ENCODE data around the gene AOPEP. TPM values are rescaled to one million over a fixed set of nuclear protein-coding genes. Genes with fewer than 3 reads are reported as not detected.
A peak's percentile ranks its signal among the peaks of the same experiment; 100 is the strongest.

The AOPEP gene
- total and polyA plus RNA-seq, 7 donors: 28.0 to 490 (median 184) TPM

DNA sequence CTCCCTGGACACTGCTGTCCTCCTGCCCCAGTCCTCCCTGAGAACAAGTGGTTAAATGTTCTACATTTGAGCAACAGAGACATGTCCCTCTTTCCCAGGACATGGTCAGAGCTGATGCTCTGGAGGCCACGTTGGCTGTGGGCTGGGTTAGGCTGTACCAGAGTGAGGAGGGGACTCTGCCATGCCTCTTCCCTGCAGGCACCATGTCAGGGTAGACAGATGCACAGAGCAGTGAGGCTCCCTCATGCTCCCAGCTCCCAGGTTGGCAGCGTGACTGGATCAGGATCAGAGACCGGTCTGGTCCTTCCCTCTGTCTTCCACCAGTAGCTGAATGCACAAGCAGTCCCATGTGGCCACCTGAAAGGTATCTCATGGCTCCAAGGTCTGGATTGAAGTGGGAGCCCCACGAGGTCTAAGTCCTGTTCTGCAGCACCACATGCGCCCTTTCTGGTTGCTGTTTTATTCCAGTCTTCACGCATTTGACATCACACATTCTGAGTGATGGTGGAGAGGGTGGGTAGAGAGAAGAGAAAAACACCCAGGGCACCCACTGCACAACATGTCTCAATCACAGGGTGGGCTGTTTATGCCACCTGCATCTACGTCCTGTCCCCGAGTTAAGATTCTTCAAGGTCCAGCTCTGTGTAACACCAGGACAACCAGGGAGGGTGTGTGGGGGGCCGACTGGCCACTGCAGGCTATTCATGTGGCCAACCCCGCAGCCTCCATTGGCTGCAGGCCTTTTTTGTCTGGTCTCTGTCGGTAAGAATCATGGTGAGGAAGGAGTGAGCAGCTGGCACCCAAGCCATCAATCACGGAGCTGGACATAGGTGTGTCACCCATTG is 386.2 kb downstream of the AOPEP start:
- TF ChIP-seq POLR2AphosphoS5 (IDR thresholded peaks at IDR 0.05): peak in 2 of 4 donors; percentile 9 to 44
- no peak for TF ChIP-seq EP300 (IDR thresholded peaks at IDR 0.05)
- Histone ChIP-seq H3K9me3 (no peaks in the 10 kb centered on the region), H3K4me1 (peaks cover 0 to 23% (median 19%) of the 10 kb centered on the region in 4 donors), H3K27ac (no peak overlapping the region), H3K36me3 (peaks cover 0 to 52% (median 6%) of the 10 kb centered on the region in 4 donors), H3K27me3 (no peaks in the 10 kb centered on the region), H3K4me3 (no peak overlapping the region)
- peak; percentile 56 for DNase-seq
- 95% methylated on average over 12 of the region's 12 CpGs for WGBS, 2 donors
- intact Hi-C loops (cut with DNase I): no loop called here

DNA sequence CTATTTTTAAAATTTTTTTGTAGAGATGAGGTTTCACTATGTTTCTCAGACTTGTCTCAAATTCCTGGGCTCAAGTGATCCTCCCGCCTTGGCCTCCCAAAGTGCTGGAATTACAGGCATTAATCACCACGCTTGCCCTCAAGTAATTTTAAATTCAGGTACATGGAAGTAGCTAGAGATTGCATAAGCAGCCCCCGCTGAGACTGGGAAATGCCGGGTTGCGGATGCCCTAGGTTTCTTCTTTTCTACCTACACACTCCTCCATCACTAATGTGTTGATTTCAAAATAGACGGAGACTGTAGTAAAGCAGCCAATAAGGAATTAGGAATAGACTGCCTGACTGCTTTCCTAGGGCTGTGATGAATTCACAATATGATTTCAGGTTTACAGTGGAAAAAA is 388.6 kb downstream of the AOPEP start:
- H3K36me3 ChIP-seq: peaks cover 0 to 30% (median 3%) of the 10 kb centered on the region in 4 donors
- peaks cover 0 to 20% (median 16%) of the 10 kb centered on the region in 4 donors for H3K4me1 ChIP-seq
- H3K9me3 ChIP-seq: no peaks in the 10 kb centered on the region
- no peak for TF ChIP-seq POLR2A (IDR thresholded peaks at IDR 0.05)
- H3K27ac ChIP-seq: no peak overlapping the region
- no peak overlapping the region for H3K4me3 ChIP-seq
- intact Hi-C loops (cut with DNase I): no loop called here
- 95 to 97% methylated on average over 6 of the region's 6 CpGs for WGBS, 2 donors
- peak; percentile 28 for DNase-seq
- H3K27me3 ChIP-seq: no peaks in the 10 kb centered on the region

DNA sequence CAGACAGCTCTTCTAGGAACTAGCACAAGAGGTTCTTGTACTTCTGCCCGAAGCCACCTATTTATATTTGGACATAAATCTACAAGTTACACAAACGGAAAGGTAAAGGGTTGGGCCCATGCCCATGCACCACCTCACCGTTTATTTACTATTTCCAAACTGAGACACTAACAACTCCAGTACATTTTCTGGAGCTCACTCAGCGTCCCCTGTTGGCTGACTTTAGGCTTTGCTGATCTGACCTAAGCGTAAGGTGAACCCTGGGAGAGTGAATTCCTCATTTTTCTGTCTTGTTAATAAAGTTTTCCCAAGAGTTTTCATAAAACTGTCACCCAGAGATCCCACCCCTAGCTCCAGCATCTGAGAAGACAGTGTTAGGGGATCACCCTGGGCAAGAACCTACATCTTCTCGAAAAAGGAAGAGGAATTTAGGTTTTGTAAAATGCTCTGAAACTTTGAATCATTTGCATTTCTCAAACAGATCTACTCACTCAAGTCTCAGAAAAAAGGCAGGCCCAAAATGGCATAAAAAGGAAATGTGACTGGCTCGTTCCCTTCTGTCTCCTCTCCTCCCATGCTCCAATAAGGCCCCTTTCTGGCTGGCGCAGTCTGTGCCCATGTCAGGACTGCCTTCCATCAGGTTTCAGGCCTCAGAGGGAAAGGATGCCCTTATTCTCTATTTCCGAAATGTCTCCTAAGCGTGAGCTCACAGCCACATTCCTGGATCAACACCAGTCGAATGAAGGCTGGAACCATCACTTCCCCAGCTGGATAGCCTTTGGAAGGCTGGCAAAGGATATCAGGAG is 389.7 kb downstream of the AOPEP start:
- H3K27ac ChIP-seq: peak overlapping the region; percentile 20 to 57 (median 34)
- DNase-seq: peak; percentile 73
- TF ChIP-seq EP300 (IDR thresholded peaks at IDR 0.05) (no peak), POLR2A (IDR thresholded peaks at IDR 0.05) (no peak), POLR2AphosphoS5 (IDR thresholded peaks at IDR 0.05) (peak in 1 of 4 donors; percentile 15)
- TF ChIP-seq, protein P1, sequence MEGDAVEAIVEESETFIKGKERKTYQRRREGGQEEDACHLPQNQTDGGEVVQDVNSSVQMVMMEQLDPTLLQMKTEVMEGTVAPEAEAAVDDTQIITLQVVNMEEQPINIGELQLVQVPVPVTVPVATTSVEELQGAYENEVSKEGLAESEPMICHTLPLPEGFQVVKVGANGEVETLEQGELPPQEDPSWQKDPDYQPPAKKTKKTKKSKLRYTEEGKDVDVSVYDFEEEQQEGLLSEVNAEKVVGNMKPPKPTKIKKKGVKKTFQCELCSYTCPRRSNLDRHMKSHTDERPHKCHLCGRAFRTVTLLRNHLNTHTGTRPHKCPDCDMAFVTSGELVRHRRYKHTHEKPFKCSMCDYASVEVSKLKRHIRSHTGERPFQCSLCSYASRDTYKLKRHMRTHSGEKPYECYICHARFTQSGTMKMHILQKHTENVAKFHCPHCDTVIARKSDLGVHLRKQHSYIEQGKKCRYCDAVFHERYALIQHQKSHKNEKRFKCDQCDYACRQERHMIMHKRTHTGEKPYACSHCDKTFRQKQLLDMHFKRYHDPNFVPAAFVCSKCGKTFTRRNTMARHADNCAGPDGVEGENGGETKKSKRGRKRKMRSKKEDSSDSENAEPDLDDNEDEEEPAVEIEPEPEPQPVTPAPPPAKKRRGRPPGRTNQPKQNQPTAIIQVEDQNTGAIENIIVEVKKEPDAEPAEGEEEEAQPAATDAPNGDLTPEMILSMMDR (IDR thresholded peaks at IDR 0.05): peak in 3 of 4 experiments; percentile 8 to 27 (median 22)
- H3K27me3 ChIP-seq: no peaks in the 10 kb centered on the region
- no peaks in the 10 kb centered on the region for H3K9me3 ChIP-seq
- H3K36me3 ChIP-seq: peaks cover 0 to 21% (median 3%) of the 10 kb centered on the region in 4 donors
- intact Hi-C loops (cut with DNase I): no loop called here
- H3K4me1 ChIP-seq: peaks cover 0 to 30% (median 26%) of the 10 kb centered on the region in 4 donors
- H3K4me3 ChIP-seq: no peak overlapping the region
- 64 to 82% methylated on average over 11 of the region's 11 CpGs for WGBS, 2 donors

DNA sequence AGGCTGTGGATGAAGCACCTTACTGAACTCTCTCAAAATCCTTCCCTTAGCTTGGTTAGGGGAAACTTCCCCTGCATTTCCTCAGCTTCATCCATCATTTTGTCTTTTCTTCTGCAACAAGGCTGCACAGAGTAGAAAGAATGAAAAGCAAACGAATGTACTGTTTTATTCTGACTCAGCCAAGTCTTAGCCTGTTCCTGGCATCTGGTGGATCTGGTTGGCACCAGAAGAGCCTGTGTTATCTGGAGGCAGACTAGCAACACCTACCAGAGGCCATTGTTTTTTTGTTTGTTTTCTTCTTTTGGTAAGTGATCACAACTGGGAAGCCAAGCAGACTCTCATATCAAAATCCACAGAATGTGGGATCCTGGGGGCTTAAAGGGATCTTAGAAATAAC is 390.3 kb downstream of the AOPEP start:
- peaks cover 0 to 35% (median 31%) of the 10 kb centered on the region in 4 donors for H3K4me1 ChIP-seq
- H3K27me3 ChIP-seq: no peaks in the 10 kb centered on the region
- H3K4me3 ChIP-seq: no peak overlapping the region
- DNase-seq: peak; percentile 56
- no peaks in the 10 kb centered on the region for H3K9me3 ChIP-seq
- intact Hi-C loops (cut with DNase I): no loop called here
- H3K27ac ChIP-seq: peak overlapping the region in 3 of 4 donors; percentile 29 to 57 (median 38)
- TF ChIP-seq POLR2A (IDR thresholded peaks at IDR 0.05) (no peak), POLR2AphosphoS5 (IDR thresholded peaks at IDR 0.05) (peak in 2 of 4 donors; percentile 9 to 29), EP300 (IDR thresholded peaks at IDR 0.05) (no peak)
- TF ChIP-seq, protein P1 (IDR thresholded peaks at IDR 0.05): no peak
- H3K36me3 ChIP-seq: peaks cover 0 to 15% (median 0%) of the 10 kb centered on the region in 4 donors
- 67 to 75% methylated on average over 1 of the region's 1 CpG for WGBS, 2 donors

DNA sequence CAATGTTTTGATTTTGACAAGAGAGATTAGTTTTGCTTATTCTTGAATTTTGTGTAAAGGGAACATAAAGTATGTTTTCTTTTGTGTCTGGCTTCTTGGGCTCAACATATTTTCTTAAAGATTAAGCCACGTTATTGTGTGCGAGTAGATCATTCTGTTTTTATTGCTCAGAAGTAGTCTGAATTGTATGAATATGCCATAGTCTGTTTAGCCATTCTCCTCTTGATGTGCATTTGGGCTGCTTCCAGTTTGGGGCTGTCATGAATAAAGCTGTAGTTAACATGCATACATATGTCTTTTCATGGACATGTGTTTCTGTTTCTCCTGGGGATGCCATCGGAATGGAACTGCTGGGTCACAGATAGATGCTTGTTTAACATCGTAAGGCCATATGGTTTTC is 392.1 kb downstream of the AOPEP start:
- WGBS, 2 donors: 71 to 83% methylated on average over 4 of the region's 4 CpGs
- Histone ChIP-seq H3K36me3 (no peaks in the 10 kb centered on the region), H3K27ac (no peak overlapping the region), H3K9me3 (no peaks in the 10 kb centered on the region), H3K4me3 (no peak overlapping the region), H3K4me1 (peaks cover 0 to 35% (median 31%) of the 10 kb centered on the region in 4 donors), H3K27me3 (no peaks in the 10 kb centered on the region)
- TF ChIP-seq POLR2AphosphoS5 (IDR thresholded peaks at IDR 0.05): no peak
- TF ChIP-seq, protein P1 (IDR thresholded peaks at IDR 0.05): no peak
- no peak for TF ChIP-seq EP300 (IDR thresholded peaks at IDR 0.05)
- TF ChIP-seq POLR2A (IDR thresholded peaks at IDR 0.05): no peak
- intact Hi-C loops (cut with DNase I): no loop called here
- DNase-seq: no peak

Data from sigmoid colon (tissue), 7 donors.